ENCODE results near the gene CPNE5. TPM values are rescaled to one million over a fixed set of nuclear protein-coding genes. Genes with fewer than 3 reads are reported as not detected.
A peak's percentile ranks its signal among the peaks of the same experiment; 100 is the strongest.

Gene CPNE5
- total and polyA plus RNA-seq, 7 experiments from 2014 or later, result 0.09 to 5.1 (median 1.3) TPM; not detected in 1

GRCh38 chr6:36783603-36784375 is 55.5 kb downstream of the CPNE5 start:
- ChIA-PET CTCF (interaction anchor here (0.5 to 6.3 kb wide), 5 partner anchors 14 to 454 kb away, joined by 3 to 39 read pairs (median 4); no protein-coding TSS in a partner anchor), POLR2A (no interaction called here)
- H3K4me1 ChIP-seq (ENCODE audit: control insufficient read depth in 2 of 2, insufficient read depth in 2 of 2, low read length in 2 of 2), result peaks cover 0 to 4% of the 10 kb centered on the region in 2 donors
- peaks cover 0 to under 1% of the 10 kb centered on the region in 2 donors for H3K27me3 ChIP-seq (ENCODE audit: control insufficient read depth in 2 of 2, insufficient read depth in 2 of 2, low read length in 2 of 2)
- Mint-ChIP-seq H3K27me3 (peaks cover 0 to 18% (median 0%) of the 10 kb centered on the region in 5 donors), H3K9me3 (peaks cover 0 to 1% (median 0%) of the 10 kb centered on the region in 11 donors), H3K27ac (no peak overlapping the region), H3K36me3 (no peaks in the 10 kb centered on the region), H3K4me1 (peaks cover 2 to 15% (median 8%) of the 10 kb centered on the region in 7 donors), H3K4me3 (no peak overlapping the region)
- no peaks in the 10 kb centered on the region for H3K36me3 ChIP-seq (ENCODE audit: control insufficient read depth in 2 of 3, insufficient read depth in 3 of 3, low read length in 3 of 3)
- H3K9me3 ChIP-seq (ENCODE audit: control insufficient read depth in 2 of 3, low read length in 3 of 3), result no peaks in the 10 kb centered on the region
- DNase-seq (no peak), ATAC-seq (no peak)
- no peak overlapping the region for H3K27ac ChIP-seq (ENCODE audit: low read depth, low read length)
- H3K4me3 ChIP-seq (ENCODE audit: low read length), result no peak overlapping the region
- intact Hi-C loops (cut with micrococcal nuclease), result loop anchor here in 1 of 2 donors (5.0 kb wide), 1 partner anchor 69 kb away; no protein-coding TSS in a partner anchor

GRCh38 chr6:36781669-36782068 is 57.6 kb downstream of the CPNE5 start:
- ChIA-PET CTCF (interaction anchor here (0.6 to 6.3 kb wide), 5 partner anchors 12 to 406 kb away, joined by 3 to 39 read pairs (median 3); no protein-coding TSS in a partner anchor), POLR2A (no interaction called here)
- H3K36me3 Mint-ChIP-seq, result no peaks in the 10 kb centered on the region
- DNase-seq (no peak), ATAC-seq (no peak)
- H3K27me3 ChIP-seq (ENCODE audit: control insufficient read depth in 2 of 2, insufficient read depth in 2 of 2, low read length in 2 of 2), result no peaks in the 10 kb centered on the region
- H3K9me3 Mint-ChIP-seq, result no peaks in the 10 kb centered on the region
- no peak overlapping the region for H3K27ac Mint-ChIP-seq
- H3K36me3 ChIP-seq (ENCODE audit: control insufficient read depth in 2 of 3, insufficient read depth in 3 of 3, low read length in 3 of 3), result no peaks in the 10 kb centered on the region
- H3K4me3 ChIP-seq (ENCODE audit: low read length), result no peak overlapping the region
- peaks cover 0 to 21% (median 0%) of the 10 kb centered on the region in 5 donors for H3K27me3 Mint-ChIP-seq
- no peak overlapping the region for H3K4me3 Mint-ChIP-seq
- no peak overlapping the region for H3K27ac ChIP-seq (ENCODE audit: low read depth, low read length)
- no peaks in the 10 kb centered on the region for H3K4me1 ChIP-seq (ENCODE audit: control insufficient read depth in 2 of 2, insufficient read depth in 2 of 2, low read length in 2 of 2)
- peaks cover 0 to 10% (median 5%) of the 10 kb centered on the region in 7 donors for H3K4me1 Mint-ChIP-seq
- H3K9me3 ChIP-seq (ENCODE audit: control insufficient read depth in 2 of 3, low read length in 3 of 3), result no peaks in the 10 kb centered on the region
- intact Hi-C loops (cut with micrococcal nuclease), result loop anchor here (1.0 to 5.0 kb wide), 2 partner anchors 15 to 71 kb away; no protein-coding TSS in a partner anchor

- Histone ChIP-seq H3K27ac (ENCODE audit: low read depth, low read length) (no peak overlapping the region), H3K4me1 (ENCODE audit: control insufficient read depth in 2 of 2, insufficient read depth in 2 of 2, low read length in 2 of 2) (no peaks in the 10 kb centered on the region), H3K36me3 (ENCODE audit: control insufficient read depth in 2 of 3, insufficient read depth in 3 of 3, low read length in 3 of 3) (no peaks in the 10 kb centered on the region), H3K27me3 (ENCODE audit: control insufficient read depth in 2 of 2, insufficient read depth in 2 of 2, low read length in 2 of 2) (no peaks in the 10 kb centered on the region), H3K4me3 (ENCODE audit: low read length) (no peak overlapping the region), H3K9me3 (ENCODE audit: control insufficient read depth in 2 of 3, low read length in 3 of 3) (no peaks in the 10 kb centered on the region)
- POLR2A ChIA-PET, result no interaction called here
- Mint-ChIP-seq H3K9me3 (no peaks in the 10 kb centered on the region), H3K27ac (peak overlapping the region in 2 of 9 donors; percentile 26 to 77), H3K4me3 (no peak overlapping the region), H3K4me1 (peaks cover 0 to 11% (median 5%) of the 10 kb centered on the region in 7 donors), H3K36me3 (no peaks in the 10 kb centered on the region), H3K27me3 (peaks cover 0 to 22% (median 0%) of the 10 kb centered on the region in 5 donors)
- DNase-seq, result no peak
- peak; percentile 31 for ATAC-seq
- intact Hi-C loops (cut with micrococcal nuclease), result loop anchor here in 1 of 2 donors (5.0 kb wide), 1 partner anchor 72 kb away; no protein-coding TSS in a partner anchor
- CTCF ChIA-PET, result interaction anchor here (0.5 to 6.3 kb wide), 6 partner anchors 10 to 777 kb away, joined by 3 to 39 read pairs (median 4); no protein-coding TSS in a partner anchor
Observed at GRCh38 chr6:36780442-36781177, 58.6 kb downstream of the CPNE5 start.

- Histone ChIP-seq H3K4me1 (ENCODE audit: control insufficient read depth in 2 of 2, insufficient read depth in 2 of 2, low read length in 2 of 2) (no peaks in the 10 kb centered on the region), H3K36me3 (ENCODE audit: control insufficient read depth in 2 of 3, insufficient read depth in 3 of 3, low read length in 3 of 3) (no peaks in the 10 kb centered on the region), H3K27ac (ENCODE audit: low read depth, low read length) (no peak overlapping the region), H3K4me3 (ENCODE audit: low read length) (no peak overlapping the region), H3K9me3 (ENCODE audit: control insufficient read depth in 2 of 3, low read length in 3 of 3) (no peaks in the 10 kb centered on the region), H3K27me3 (ENCODE audit: control insufficient read depth in 2 of 2, insufficient read depth in 2 of 2, low read length in 2 of 2) (no peaks in the 10 kb centered on the region)
- DNase-seq (no peak), ATAC-seq (no peak)
- ChIA-PET CTCF (interaction anchor here (0.7 to 6.3 kb wide), 2 partner anchors 14 to 163 kb away, joined by 3 to 39 read pairs; no protein-coding TSS in a partner anchor), POLR2A (no interaction called here)
- Mint-ChIP-seq H3K4me3 (no peak overlapping the region), H3K36me3 (no peaks in the 10 kb centered on the region), H3K27me3 (peaks cover 0 to 17% (median 0%) of the 10 kb centered on the region in 5 donors), H3K27ac (peak overlapping the region in 1 of 9 donors; percentile 51), H3K4me1 (peaks cover 0 to 12% (median 8%) of the 10 kb centered on the region in 7 donors), H3K9me3 (peaks cover 0 to 2% (median 0%) of the 10 kb centered on the region in 11 donors)
- intact Hi-C loops (cut with micrococcal nuclease), result no loop called here
Observed at GRCh38 chr6:36779227-36779626, 60.0 kb downstream of the CPNE5 start.

- CTCF ChIA-PET, result no interaction called here
- Mint-ChIP-seq H3K27ac (peak overlapping the region in 2 of 9 donors; percentile 18 to 53), H3K27me3 (peaks cover 0 to 15% (median 0%) of the 10 kb centered on the region in 5 donors), H3K36me3 (no peaks in the 10 kb centered on the region), H3K4me1 (peaks cover 0 to 14% (median 8%) of the 10 kb centered on the region in 7 donors), H3K9me3 (peaks cover 0 to 2% (median 0%) of the 10 kb centered on the region in 11 donors), H3K4me3 (no peak overlapping the region)
- POLR2A ChIA-PET, result no interaction called here
- Histone ChIP-seq H3K27me3 (ENCODE audit: control insufficient read depth in 2 of 2, insufficient read depth in 2 of 2, low read length in 2 of 2) (no peaks in the 10 kb centered on the region), H3K4me1 (ENCODE audit: control insufficient read depth in 2 of 2, insufficient read depth in 2 of 2, low read length in 2 of 2) (no peaks in the 10 kb centered on the region), H3K27ac (ENCODE audit: low read depth, low read length) (no peak overlapping the region), H3K36me3 (ENCODE audit: control insufficient read depth in 2 of 3, insufficient read depth in 3 of 3, low read length in 3 of 3) (no peaks in the 10 kb centered on the region), H3K4me3 (ENCODE audit: low read length) (no peak overlapping the region), H3K9me3 (ENCODE audit: control insufficient read depth in 2 of 3, low read length in 3 of 3) (no peaks in the 10 kb centered on the region)
- intact Hi-C loops (cut with micrococcal nuclease), result no loop called here
- ATAC-seq (no peak), DNase-seq (no peak)
Observed at GRCh38 chr6:36777801-36778200, 61.4 kb downstream of the CPNE5 start.

GRCh38 chr6:36776167-36776566 is 63.1 kb downstream of the CPNE5 start:
- no peak for ATAC-seq
- intact Hi-C loops (cut with micrococcal nuclease), result no loop called here
- Histone ChIP-seq H3K27me3 (ENCODE audit: control insufficient read depth in 2 of 2, insufficient read depth in 2 of 2, low read length in 2 of 2) (no peaks in the 10 kb centered on the region), H3K36me3 (ENCODE audit: control insufficient read depth in 2 of 3, insufficient read depth in 3 of 3, low read length in 3 of 3) (no peaks in the 10 kb centered on the region), H3K4me1 (ENCODE audit: control insufficient read depth in 2 of 2, insufficient read depth in 2 of 2, low read length in 2 of 2) (peaks cover 0 to 3% of the 10 kb centered on the region in 2 donors), H3K9me3 (ENCODE audit: control insufficient read depth in 2 of 3, low read length in 3 of 3) (no peaks in the 10 kb centered on the region), H3K27ac (ENCODE audit: low read depth, low read length) (no peak overlapping the region), H3K4me3 (ENCODE audit: low read length) (no peak overlapping the region)
- peaks cover 0 to 2% (median 0%) of the 10 kb centered on the region in 11 donors for H3K9me3 Mint-ChIP-seq
- no peaks in the 10 kb centered on the region for H3K36me3 Mint-ChIP-seq
- POLR2A ChIA-PET, result no interaction called here
- H3K27me3 Mint-ChIP-seq, result peaks cover 0 to 15% (median 0%) of the 10 kb centered on the region in 5 donors
- no peak overlapping the region for H3K4me3 Mint-ChIP-seq
- CTCF ChIA-PET, result interaction anchor here (1.1 to 1.2 kb wide), 2 partner anchors 9 to 242 kb away, joined by 3 to 4 read pairs; no protein-coding TSS in a partner anchor
- peak overlapping the region in 1 of 9 donors; percentile 23 for H3K27ac Mint-ChIP-seq
- no peak for DNase-seq
- H3K4me1 Mint-ChIP-seq, result peaks cover 8 to 23% (median 13%) of the 10 kb centered on the region in 7 donors

All from naive thymus-derived CD4-positive, alpha-beta T cell (primary cell).